GM19452 (cell line): Measurements from ENCODE around the gene CCDC40.

ENCODE experiments used
- ATAC-seq: cut with Tn5 transposase; IDR thresholded peaks from one replicate; pipeline ENCODE4 v1.9.1; 2021; ENCODE audit not compliant: unreplicated experiment

Gene CCDC40

GRCh38 chr17:80100035-80100323 is 63.5 kb downstream of the CCDC40 start:
- ATAC-seq = no peak

GRCh38 chr17:80101011-80101945 is 64.8 kb downstream of the CCDC40 start, which contains the start of gene GAA:
Gene GAA (plus strand): TSS chr17:80101581. CDS start chr17:80104587, 3,006 bp downstream.
- ATAC-seq = peak; percentile 59

GRCh38 chr17:80101946-80102663 is 65.7 kb downstream of the CCDC40 start:
- ATAC-seq = peak; percentile 7

GRCh38 chr17:80102664-80103448 is 66.4 kb downstream of the CCDC40 start:
- ATAC-seq = no peak

- no peak for ATAC-seq
These were observed 67.1 kb downstream of the CCDC40 start for GRCh38 chr17:80103449-80104085.

- no peak for ATAC-seq
These were observed 68.0 kb downstream of the CCDC40 start for GRCh38 chr17:80104321-80104955.

GRCh38 chr17:80104956-80105375 is 68.5 kb downstream of the CCDC40 start:
- no peak for ATAC-seq

GRCh38 chr17:80105762-80106161 is 69.3 kb downstream of the CCDC40 start:
- ATAC-seq = no peak

GRCh38 chr17:80106176-80106575 is 69.7 kb downstream of the CCDC40 start:
- ATAC-seq = no peak

- no peak for ATAC-seq
These were observed 70.3 kb downstream of the CCDC40 start for GRCh38 chr17:80106751-80107150.

GRCh38 chr17:80107231-80108021 is 71.0 kb downstream of the CCDC40 start:
- no peak for ATAC-seq

GRCh38 chr17:80108036-80108971 is 71.9 kb downstream of the CCDC40 start:
- ATAC-seq = no peak

GRCh38 chr17:80109066-80109660 is 72.7 kb downstream of the CCDC40 start:
- ATAC-seq = no peak

- no peak for ATAC-seq
These were observed 73.4 kb downstream of the CCDC40 start for GRCh38 chr17:80109713-80110446.

GRCh38 chr17:80110447-80110812 is 74.0 kb downstream of the CCDC40 start:
- ATAC-seq = no peak

GRCh38 chr17:80110927-80111701 is 74.7 kb downstream of the CCDC40 start:
- ATAC-seq = no peak
